HG03025 (cell line): ENCODE measurements around the gene ASB3.
"Not testable (repeated sequence)": the region's sequence is repeated elsewhere in the genome, so short reads cannot be mapped to it uniquely, and the experiment has no call there.

Experiments
- ATAC-seq: cut with Tn5 transposase; IDR thresholded peaks from one replicate; pipeline ENCODE4 v1.9.1; 2021; ENCODE audit warnings: mild to moderate bottlenecking, moderate library complexity; ENCODE audit not compliant: unreplicated experiment, low FRiP score

ASB3 gene

GRCh38 chr2:53744395-53745065 lies 42.2 kb downstream of the ASB3 start:
- no peak for ATAC-seq

DNA sequence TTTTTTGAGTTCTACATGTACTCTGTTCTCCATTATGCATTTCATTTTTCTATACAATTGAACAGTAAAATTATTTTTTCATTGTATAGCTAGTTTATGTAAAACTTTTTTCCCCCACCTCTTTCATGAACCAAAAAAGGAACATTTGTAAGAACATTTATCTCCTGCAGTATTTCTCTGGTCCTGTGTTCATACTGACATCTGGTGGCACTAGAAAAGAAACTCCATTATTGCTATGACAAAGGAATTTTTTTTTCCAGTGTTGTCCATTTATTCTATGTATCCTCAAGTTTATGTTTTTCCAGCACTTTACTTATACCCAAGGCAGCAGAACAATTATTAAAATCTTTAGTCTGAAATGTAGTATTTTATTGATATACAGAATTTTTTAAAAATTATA lies 46.6 kb downstream of the ASB3 start:
- no peak for ATAC-seq

DNA sequence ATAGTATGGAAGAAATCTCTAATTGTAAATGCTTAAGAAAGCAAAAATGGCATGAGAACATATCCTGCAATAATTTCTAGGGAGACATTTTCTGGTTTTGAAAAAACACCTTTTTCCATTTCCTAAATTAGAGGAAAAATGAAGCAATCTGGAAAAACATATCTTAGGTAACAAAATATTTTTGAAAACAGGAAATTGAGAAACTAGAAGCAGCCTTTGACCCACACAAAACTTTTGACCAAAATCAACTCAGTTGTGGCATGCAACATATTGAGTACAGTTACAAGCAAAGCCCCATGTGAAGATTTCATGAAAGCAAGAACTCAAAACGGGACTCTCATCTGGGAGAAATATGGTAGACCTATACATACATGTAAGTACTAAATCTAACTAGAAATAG lies 47.7 kb downstream of the ASB3 start:
- no peak for ATAC-seq

GRCh38 chr2:53737091-53737490 lies 49.7 kb downstream of the ASB3 start:
- no peak for ATAC-seq

DNA sequence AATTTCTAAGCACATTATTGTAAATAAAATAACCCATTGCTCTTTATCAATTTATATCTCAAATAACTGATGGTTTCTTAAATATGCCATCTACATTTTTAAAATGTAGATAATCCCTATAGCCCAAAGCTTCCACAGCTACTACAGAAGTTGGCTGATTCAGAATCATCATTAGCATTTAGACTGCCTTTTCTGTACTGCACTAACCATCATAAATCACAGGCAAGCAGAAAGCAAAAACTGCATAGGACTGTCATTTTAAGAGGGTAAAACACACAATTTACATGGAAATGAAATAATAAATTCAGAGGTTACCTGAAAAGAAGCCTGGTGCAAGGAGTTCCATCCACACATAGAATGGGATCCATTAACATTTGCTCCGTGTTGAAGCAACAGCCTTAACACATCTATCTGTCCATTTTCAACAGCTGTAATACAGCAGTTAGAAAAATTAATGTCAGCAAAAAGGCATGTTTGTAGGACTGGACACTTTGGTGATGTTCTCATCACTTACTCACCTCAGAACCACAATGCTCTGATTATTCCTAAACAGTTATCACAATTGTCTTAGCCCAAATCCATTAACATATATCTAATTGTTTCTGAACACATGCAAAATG lies 57.5 kb downstream of the ASB3 start:
- ATAC-seq, result no peak

DNA sequence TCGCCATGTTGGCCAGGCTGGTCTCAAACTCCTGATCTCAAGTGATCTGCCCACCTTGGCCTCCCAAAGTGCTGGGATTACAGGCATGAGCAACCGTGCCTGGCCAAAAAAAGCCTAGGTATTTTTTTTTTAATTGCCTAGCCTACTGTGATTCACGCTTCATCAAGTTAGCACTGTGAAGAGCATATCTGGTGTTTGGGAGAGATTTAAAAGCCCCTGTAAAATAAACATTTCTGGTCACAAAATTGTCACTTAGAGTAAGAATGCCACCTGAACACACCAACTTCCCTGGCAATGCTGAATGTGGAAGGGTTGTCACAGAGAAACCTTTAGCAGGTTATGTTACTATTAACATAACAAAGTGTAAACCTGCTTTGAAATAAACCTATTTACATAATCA lies 58.8 kb downstream of the ASB3 start:
- no peak for ATAC-seq

GRCh38 chr2:53725662-53726061 lies 61.1 kb downstream of the ASB3 start:
- ATAC-seq, result no peak

DNA sequence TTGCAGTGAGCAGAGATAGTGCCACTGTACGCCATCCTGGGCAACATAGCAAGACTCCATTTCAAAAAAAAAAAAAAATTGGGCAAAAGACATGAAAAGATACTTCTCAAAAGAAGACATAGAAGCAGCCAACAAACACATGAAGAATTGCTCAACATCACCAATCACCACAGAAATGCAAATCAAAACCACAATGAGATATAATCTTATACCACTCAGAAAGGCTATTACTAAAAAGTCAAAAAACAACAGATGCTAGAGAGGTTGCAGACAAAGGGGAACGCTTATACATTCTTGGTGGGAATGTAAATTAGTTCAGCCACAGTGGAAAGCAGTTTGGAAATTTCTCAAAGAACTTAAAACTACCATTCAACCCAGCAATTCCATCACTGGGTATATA lies 62.2 kb downstream of the ASB3 start:
- no peak for ATAC-seq

- not testable (repeated sequence) for ATAC-seq
These were observed 65.8 kb downstream of the ASB3 start for GRCh38 chr2:53720944-53721343.

GRCh38 chr2:53715568-53715967 lies 71.2 kb downstream of the ASB3 start:
- no peak for ATAC-seq

- ATAC-seq, result no peak
These were observed 75.4 kb downstream of the ASB3 start for GRCh38 chr2:53711271-53711780.

DNA sequence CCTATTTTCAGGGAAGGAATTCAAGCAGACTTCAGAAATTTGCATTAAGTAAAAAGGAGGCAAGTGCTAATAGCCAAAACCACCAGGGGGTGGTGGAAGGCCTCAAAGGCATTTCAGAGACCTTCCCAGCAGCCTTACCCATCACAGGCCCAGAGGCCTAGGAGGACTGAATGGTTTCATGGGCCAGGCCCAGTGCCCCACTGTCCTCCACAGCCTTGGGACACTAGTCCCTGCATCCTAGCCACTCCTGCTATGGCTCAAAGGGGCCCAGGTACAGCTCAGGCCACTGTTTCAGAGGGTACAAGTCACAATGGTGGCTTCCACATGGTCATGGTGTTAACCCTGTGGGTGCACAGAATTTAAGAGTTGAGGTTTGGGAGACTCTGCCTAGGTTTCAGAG lies 77.8 kb downstream of the ASB3 start:
- ATAC-seq, result no peak

DNA sequence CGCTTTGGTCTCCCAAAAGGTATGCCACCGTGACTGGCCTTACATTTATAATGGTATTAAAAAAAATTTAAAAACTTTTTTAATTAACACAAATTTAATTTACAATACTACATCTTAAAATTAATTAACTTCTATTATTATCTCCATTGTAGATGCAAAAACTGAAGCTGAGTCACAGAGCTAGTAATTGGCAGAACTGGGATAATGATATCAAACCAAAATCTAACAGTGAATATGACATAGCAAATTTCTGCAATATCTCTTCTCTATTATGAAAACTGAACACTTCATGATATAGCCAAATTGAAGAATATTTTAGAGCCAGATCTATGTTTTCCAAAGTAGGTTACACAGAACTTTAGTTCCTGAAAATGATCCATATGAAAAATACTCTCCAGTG lies 85.5 kb downstream of the ASB3 start:
- no peak for ATAC-seq

DNA sequence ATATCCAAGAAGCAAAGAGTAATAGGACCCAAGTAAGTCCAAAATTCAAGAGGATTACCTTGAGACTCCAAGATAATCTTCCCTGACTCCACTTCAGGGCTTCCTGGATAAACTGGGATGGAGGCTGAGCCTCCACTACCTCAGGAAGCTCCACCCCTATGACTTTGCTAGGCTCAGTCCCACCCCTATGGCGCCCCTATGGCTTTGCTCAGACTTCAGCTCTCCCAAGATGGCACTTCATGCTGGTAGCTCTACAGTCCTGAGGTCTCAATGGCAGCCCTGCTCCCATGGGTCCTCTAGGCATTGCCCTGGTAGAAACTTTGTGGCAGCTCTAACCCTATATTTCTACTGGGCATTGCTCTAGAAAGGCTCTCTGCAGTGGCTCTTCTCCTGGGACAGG lies 89.1 kb downstream of the ASB3 start:
- no peak for ATAC-seq

DNA sequence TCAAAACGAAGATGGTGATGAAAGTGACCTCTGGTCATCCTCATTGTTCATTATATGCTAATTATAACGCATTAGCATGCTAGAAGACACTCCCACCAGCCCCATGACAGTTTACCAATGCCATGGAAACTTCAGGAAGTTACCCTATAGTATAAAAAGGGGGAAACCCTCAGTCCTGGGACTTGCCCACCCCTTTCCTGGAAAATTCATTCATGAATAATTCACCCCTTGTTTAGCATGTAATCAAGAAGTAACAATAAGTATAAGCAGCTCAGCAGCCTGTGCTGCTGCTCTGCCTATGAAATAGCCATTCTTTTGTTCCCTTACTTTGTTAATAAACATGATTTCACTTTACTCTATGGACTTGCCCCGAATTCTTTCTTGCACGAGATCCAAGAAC lies 89.7 kb downstream of the ASB3 start:
- ATAC-seq, result no peak

DNA sequence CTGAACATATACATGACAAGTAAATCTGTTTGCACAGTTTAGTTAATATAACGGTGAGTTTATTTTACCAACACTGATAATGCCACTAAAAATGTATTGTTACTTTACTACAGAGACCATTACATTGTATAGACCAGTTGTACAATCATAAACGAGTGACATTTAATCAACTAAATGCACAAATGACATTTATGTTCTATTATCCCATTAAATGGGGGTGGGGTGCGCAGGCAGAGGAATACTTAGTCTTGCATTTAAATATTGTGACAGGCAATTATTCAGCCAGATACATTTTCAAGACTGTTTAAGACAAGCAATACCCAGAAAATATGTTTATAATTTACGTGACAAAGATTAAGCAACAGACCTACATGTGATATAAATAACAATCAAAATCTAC lies 91.2 kb downstream of the ASB3 start:
- no peak for ATAC-seq

GRCh38 chr2:53694096-53694771 lies 92.5 kb downstream of the ASB3 start:
- ATAC-seq, result no peak

- ATAC-seq, result no peak
These were observed 95.9 kb downstream of the ASB3 start for GRCh38 chr2:53690876-53691275.

DNA sequence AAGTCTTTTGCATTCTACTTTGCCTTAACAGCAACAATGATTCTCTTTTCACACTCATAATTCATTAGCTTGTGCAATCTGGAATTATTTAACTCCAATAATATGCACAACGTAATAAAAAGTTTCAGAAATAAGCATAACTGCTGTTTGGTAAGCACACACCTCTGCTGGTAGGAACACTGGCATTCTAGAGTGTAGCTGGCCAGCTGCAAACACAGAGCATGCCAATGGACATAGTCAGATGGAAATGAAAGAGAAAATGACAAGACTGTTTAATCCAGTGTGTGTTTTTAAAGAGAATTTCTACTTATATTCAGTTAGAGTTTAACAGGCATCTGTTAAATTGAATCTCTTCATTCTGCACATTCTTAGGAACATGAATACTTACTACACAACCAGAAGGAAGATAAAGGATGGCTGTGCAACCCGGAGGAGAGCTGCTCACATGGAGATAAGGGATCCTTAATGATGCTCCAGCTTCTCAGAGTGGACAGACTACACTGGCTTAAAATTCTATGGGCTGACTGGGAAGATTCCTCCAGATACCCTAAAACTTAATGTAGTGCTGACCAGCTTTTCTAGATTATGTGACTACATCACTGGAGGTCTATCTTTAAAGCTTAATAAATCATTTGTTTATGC lies 113.8 kb downstream of the ASB3 start:
- no peak for ATAC-seq

DNA sequence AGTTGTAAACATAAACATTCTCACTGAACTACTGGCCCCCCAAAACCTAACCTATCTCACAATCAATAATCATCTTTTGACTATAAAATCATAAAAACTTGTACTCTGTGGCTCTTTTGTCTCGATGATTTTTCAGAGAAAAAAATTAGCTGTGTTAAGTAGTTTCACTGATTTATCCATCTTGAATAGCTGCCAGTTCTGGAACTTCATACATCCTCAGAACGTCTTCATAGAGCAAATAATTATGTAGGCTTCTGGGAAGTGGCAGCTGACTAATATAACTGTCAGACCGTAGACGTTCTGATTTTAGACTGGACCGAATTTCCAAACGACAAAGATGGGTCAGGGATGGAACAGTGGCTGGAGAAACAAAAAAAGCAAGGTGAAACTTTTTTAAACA lies 116.4 kb downstream of the ASB3 start:
- ATAC-seq, result no peak

GRCh38 chr2:53668624-53669026 lies 118.1 kb downstream of the ASB3 start:
- ATAC-seq, result no peak
